HG02870 (cell line): ENCODE results near the gene CYLD.

Source experiments
- ATAC-seq: cut with Tn5 transposase; IDR thresholded peaks from one replicate; pipeline ENCODE4 v1.9.1; 2021; ENCODE audit warnings: mild to moderate bottlenecking, moderate library complexity; ENCODE audit not compliant: unreplicated experiment

CYLD gene

GRCh38 chr16:50711040-50711439 lies 30.8 kb upstream of the CYLD start:
- ATAC-seq: no peak

- ATAC-seq: no peak
Measured at GRCh38 chr16:50711862-50712559, 29.9 kb upstream of the CYLD start.

GRCh38 chr16:50712560-50712898 lies 29.4 kb upstream of the CYLD start:
- no peak for ATAC-seq

- no peak for ATAC-seq
Measured at GRCh38 chr16:50712956-50713355, 28.9 kb upstream of the CYLD start.

- ATAC-seq: no peak
Measured at GRCh38 chr16:50717091-50717490, 24.8 kb upstream of the CYLD start.

- ATAC-seq: no peak
Measured at GRCh38 chr16:50717494-50717893, 24.4 kb upstream of the CYLD start.

- no peak for ATAC-seq
Measured at GRCh38 chr16:50718061-50718760, 23.7 kb upstream of the CYLD start.

GRCh38 chr16:50718761-50719400 lies 23.0 kb upstream of the CYLD start:
- no peak for ATAC-seq

- ATAC-seq: no peak
Measured at GRCh38 chr16:50719401-50720337, 22.2 kb upstream of the CYLD start.

- no peak for ATAC-seq
Measured at GRCh38 chr16:50721549-50722404, 20.1 kb upstream of the CYLD start.

GRCh38 chr16:50722405-50722737 lies 19.5 kb upstream of the CYLD start:
- ATAC-seq: no peak

GRCh38 chr16:50722960-50723359 lies 18.9 kb upstream of the CYLD start:
- ATAC-seq: no peak

- ATAC-seq: no peak
Measured at GRCh38 chr16:50724306-50724705, 17.6 kb upstream of the CYLD start.

GRCh38 chr16:50731130-50731988 lies 10.5 kb upstream of the CYLD start:
- no peak for ATAC-seq

- ATAC-seq: no peak
Measured at GRCh38 chr16:50731989-50732832, 9.7 kb upstream of the CYLD start.

- no peak for ATAC-seq
Measured at GRCh38 chr16:50733468-50733867, 8.4 kb upstream of the CYLD start.

- ATAC-seq: peak; percentile 65
Measured at GRCh38 chr16:50735629-50736122, 6.2 kb upstream of the CYLD start.

GRCh38 chr16:50736448-50736847 lies 5.4 kb upstream of the CYLD start:
- ATAC-seq: no peak
